GM21737 (cell line): Measurements from ENCODE around the gene ZC2HC1B.

Source experiments
- ATAC-seq: cut with Tn5 transposase; IDR thresholded peaks from one replicate; pipeline ENCODE4 v1.9.1; 2021; ENCODE audit warnings: mild to moderate bottlenecking, moderate library complexity; ENCODE audit not compliant: unreplicated experiment

Gene ZC2HC1B

DNA sequence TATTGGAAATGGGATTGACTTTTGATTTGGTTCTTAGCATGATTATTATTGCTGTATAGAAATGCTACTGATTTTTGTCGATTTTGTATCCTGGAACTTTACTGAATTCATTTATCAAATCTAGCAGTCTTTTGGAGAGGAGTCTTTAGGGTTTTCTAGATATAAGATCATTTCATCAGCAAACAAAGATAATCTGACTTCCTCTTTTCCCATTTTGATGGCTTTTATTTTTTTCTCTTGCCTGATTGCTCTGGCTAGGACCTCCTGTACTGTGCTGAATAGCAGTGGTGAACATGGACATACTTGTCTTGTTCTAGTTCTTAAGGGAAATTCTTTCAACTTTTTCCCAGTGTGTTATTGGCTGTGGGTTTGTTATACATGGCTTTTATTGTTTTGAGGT lies 64.6 kb downstream of the ZC2HC1B start:
- no peak for ATAC-seq

GRCh38 chr6:143929975-143930374 lies 65.7 kb downstream of the ZC2HC1B start:
- no peak for ATAC-seq

DNA sequence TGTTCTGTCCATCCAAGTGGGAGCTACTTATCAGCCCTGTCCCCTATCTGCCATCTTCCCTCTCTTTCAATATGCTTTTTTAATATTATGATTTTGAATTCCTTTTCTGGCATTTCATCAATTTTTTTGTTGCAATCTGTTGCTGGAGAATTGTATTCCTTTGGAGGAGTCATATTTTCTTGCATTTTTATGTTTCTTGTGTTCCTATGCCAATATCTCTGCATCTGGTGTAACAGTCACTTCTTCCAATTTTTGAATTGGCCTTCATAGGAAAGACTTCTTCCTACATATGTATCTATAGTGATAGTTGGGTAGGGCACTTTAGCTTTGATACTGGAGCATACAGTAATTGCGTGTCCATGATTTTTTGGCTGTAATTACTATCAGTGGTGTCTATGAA lies 70.1 kb downstream of the ZC2HC1B start:
- ATAC-seq = no peak

DNA sequence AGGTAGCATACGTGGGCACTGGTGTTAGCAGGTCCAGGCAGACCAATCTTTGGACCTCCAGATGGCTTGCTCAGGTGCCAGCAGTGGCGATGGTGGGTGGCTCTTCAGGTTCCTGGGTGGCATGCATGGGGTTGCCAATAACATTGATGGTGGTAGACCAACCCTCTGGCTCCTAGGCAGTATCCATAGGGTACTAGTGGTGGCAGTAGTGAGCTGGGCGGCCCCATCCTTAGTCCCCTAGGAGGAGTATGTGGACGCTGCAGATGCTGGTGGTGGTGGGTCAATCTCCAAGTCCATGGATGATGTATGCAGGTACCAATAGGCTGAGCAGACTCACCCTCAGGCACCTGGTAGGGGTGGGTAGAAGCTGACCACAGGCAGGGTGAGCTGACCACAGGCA lies 70.6 kb downstream of the ZC2HC1B start:
- no peak for ATAC-seq

DNA sequence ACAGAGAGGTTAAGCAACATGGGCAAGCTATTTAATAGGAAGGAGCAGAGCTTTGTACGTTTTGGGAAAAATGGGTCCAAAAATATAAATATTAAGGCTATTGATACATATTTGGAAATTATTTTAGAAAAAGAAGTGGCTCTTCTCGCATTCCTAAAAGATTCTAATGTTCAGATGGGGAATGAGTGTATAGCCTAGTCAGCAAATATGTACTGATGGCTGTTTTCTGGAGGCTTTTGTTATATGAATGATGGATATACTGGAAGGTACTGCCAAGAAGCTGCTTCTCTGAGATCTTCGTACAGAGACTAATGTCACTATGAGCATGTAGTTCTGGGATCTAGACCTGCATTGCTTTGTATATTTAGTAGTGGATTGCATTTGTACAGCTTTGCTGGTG lies 72.1 kb downstream of the ZC2HC1B start:
- ATAC-seq = no peak

DNA sequence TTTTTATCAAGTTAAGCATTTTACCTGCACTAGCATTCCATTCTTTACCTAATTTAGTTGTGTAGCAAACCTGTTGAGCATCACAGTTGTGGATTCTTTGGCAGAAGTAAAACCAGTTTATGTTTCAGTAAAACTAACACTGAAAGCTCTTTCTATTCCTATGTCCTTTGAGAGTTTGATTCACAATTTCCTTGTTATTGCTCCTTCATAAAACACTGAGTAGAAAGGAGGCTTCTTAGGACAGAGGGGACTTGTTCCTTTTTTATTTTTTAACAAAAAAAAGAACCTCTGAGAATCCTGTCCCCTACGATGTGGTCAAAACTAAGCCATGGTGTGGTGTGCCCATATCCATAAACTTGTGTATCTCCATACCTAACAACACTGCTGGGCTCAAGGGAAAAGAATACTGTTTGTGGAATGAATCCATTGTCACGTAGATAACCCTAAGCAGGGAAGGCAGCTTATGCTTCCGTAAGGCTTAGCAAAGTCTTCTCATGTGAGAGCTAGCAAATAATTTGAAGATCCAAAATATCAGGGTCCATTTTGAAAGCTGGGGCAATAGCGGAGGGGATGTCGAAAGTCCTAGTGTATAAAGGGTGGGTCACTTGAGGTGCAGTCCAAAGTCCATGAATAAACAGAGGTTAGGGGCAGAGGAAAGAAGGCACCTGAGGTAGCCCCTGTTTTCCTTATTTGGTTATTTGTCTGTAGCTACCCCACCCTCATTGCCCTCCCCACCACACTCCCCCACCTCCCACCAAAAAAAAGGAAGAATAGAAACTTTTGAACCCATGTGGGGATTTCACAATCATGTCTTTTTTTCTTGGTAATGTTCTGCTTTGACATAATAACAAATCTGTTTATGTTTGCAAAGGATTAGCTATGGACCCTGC lies 72.7 kb downstream of the ZC2HC1B start:
- ATAC-seq = no peak

DNA sequence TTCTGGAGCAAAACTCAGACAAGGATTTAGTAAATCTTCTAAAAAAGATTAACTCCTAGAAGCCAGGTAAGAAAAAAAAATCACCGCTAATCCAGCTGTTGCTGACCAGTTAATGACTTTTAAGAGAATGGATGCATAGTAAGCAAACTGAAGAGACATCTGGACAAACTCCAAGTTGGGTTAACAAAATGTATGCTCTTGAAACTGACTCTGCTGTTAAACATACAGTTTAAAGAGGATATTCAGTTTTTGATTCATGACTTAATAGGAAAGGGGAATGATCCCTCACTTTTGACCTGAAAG lies 73.3 kb downstream of the ZC2HC1B start:
- no peak for ATAC-seq

DNA sequence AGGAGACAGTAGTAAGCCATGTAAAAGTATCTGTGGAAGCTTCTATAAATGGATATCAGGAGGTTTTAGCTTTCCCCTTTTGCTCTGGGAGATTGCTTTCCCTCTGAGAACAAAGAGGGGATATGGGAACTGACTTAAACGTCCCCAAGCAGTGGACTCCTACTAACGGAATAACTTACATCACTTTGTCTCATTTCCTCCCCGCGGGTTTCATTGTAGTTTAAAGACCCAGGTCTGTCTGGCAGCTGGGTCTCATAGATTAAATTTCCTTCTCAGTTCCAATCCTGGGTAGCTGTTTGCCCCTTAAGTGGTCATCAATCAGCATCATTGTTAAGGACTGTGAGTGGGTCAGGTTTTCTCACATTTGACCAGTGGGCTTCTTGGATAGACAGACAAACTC lies 75.1 kb downstream of the ZC2HC1B start:
- no peak for ATAC-seq

DNA sequence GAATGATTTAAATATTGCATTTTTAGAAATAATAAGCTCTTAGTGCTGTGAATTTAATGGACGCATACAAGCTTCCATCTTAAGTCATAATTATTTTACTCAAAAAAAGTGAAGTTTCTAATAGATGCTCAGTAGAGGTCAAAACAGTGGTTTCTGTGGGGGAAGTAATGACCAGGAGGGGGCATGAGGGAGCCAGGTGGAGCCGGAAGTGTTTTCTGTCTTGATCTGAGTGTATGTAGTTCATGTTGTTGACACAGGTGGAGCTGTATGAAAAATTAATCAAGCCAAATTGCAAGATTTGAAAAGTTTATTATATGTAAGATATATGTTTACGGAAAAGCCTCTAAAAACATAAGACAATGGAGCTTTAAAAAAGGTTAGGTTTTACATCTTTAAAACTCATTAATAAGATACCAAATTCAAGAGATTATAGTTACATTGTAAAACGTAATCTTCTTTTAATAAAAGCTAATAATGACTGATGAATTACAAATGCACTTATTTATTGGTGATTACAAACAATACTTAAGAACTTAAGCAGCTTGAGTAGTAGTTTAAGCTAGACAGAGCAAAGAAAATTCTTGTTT lies 75.8 kb downstream of the ZC2HC1B start:
- ATAC-seq = peak; percentile 95

DNA sequence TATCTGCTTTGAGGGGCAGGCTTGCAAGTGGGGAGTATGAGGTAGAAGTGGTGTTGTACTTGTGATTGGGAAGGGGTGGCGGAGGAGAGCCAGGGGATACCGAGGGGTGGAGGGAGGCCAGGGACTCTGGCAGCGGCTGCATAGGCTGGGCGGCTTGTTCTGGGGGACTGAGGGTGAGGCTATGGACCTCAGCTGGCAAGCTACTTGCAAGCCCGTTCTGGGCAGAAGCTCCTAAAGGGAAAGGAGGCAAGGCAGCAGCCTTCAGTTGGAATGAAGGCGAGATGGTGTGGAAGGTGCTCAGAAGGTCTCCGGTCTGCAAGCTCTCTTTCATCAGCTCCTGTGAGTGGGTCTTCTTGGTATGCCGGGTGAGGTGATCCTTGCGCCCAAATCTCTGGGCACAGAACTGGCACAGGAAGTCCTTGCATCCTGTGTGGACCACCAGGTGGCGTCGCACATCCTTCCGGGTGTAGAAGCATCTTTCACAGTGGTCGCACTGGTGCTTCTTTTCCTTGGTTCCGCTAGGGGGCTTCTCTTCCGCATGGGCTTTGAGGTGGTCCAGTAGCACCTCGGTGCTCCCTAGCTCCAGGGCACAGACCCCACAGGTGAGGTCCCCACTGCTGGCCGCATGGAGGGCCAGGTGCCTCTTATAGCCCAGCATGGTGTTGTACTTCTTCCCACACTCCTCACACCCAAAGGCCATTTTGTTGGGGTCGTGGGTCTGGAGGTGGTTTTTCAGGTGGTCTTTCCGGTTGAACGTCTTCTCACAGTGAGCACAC lies 77.8 kb downstream of the ZC2HC1B start:
- ATAC-seq = peak; percentile 56

- no peak for ATAC-seq
These were observed 83.9 kb downstream of the ZC2HC1B start for GRCh38 chr6:143948208-143948607.

- no peak for ATAC-seq
These were observed 85.3 kb downstream of the ZC2HC1B start for GRCh38 chr6:143949535-143949934.

DNA sequence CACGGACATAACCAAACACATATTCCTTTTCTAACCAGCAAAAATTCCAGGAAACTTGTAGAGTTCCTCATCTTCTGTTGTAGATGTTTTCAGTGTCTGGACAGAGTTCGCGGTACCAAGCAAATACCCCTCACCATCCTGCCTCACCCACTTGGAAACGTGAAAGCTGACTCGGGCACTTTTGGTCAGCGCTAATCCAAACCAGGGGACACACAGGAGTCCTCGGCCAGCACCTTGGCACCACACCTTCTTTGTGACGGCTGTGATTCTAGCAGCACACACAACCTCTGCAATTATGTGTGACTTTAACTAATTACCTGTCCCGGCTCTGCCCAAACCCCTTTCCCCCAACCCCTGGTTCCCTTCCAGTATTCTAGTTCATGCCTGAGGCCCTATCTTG lies 85.7 kb downstream of the ZC2HC1B start:
- ATAC-seq = no peak

- no peak for ATAC-seq
These were observed 86.6 kb downstream of the ZC2HC1B start for GRCh38 chr6:143950875-143951274.

DNA sequence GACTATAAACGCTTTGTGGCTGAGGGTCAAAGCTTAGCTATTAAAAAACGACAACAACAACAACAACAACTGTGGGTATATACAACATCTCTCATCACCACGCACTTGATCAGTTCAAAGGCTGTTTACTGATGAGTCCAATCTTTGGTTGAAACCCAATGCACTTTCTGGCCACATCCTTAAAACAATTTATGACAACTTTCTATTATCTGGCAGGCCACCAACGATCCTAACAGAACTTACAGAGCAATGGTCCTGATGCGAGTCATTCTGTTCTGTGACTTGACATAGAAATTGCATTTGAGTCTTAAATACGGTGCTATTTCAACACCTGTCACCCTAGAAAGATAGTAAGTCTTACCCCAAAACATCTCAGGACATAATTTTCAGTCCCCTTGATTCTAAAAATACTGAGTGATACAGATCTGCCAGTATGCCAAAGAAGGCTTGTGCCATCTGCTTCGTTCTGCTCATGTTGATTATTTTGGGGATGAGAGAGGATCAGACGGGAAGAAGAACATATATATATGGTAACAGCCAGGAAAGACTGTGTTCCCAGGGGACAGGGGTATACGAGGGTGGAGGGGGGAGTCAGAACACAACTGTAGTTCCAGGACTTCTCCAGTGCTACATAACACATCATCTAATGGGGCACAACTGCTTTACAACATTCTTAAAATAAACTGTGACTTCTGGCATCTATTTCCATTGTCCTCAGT lies 87.9 kb downstream of the ZC2HC1B start:
- ATAC-seq = no peak

DNA sequence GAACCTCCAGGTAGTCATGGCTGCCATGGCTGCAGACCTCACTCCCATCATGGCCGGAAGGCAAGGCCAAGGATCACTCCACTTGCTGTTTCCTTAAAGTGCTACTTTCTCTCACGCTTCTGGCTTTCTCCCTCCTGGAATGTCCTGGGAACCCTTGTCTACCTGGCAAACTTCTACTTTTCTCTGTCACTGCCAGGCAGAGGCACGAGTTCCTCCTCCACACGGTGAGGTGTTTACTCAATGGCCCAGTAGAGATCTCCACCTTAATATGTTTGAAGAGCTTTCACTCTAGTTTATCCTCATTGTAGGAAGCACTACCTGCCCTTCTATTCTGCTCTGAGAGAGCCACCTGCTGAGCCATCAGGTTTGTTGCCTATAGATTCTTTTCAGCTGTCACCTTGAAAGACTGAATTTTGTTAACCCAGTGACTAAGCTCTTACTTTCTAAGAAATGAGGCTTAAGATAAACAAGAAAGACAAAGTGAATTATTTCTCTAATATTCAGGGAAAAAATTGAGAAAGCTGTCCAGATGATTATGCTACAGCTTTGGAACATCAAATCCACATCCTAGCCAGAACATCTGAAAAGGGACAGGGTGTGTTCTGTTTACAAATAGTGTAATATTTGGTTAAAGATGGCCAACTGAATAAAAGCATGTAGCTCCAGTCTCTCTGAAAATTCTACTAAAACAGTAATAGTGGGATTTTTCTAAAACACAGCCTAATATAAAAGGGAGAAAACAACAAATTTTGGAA lies 88.8 kb downstream of the ZC2HC1B start:
- no peak for ATAC-seq

GRCh38 chr6:143953922-143954321 lies 89.6 kb downstream of the ZC2HC1B start:
- ATAC-seq = no peak

DNA sequence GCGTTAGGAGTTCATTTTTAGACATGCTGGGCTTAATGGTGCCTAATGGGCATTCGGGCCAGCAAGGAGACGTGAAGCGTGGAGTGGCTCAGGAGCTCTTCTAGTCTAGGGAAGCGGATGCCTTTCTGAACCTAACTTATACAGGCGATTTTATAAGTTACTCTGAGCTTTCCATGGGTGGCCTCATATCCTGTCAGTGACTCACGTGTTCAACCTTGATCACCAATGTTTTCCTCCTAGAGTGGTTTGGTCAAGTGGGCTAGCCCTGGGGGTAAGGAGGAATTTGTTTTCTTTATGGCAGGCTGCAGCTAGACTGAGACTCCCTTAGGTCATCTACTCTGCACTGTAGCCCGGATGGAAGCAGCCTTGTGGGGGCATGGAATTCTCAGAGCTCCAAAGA lies 91.7 kb downstream of the ZC2HC1B start:
- ATAC-seq = no peak

GRCh38 chr6:143957679-143958274 lies 93.5 kb downstream of the ZC2HC1B start:
- no peak for ATAC-seq

GRCh38 chr6:143958839-143959399 lies 94.6 kb downstream of the ZC2HC1B start:
- no peak for ATAC-seq
